ENCODE data around the gene TUBA3C. TPM values are rescaled to one million over a fixed set of nuclear protein-coding genes. Genes with fewer than 3 reads are reported as not detected.
"Not testable (repeated sequence)": the region's sequence is repeated elsewhere in the genome, so short reads cannot be mapped to it uniquely, and the experiment has no call there.

The TUBA3C gene
- not detected for total RNA-seq
- not detected for polyA plus RNA-seq
- long read RNA-seq, donor 1: 0 reads
- long read RNA-seq, donor 2: 0 reads

- 88 to 89% methylated on average over 40 of the region's 40 CpGs for WGBS, 2 donors
- H3K27ac ChIP-seq (ENCODE audit: low read depth in 1 of 2, low read length in 2 of 2): no peak within 1 kb of the TSS
- H3K9me3 ChIP-seq (ENCODE audit: control insufficient read depth, low read length): peaks cover 3% of the 10 kb centered on the region
- H3K4me1 ChIP-seq (ENCODE audit: control insufficient read depth in 1 of 2, insufficient read depth in 2 of 2, low read length in 2 of 2): no peaks in the 10 kb centered on the region
- H3K27me3 ChIP-seq (ENCODE audit: control insufficient read depth in 1 of 2, insufficient read depth in 2 of 2, low read length in 1 of 2): no peaks in the 10 kb centered on the region
- DNase-seq: peak in 1 of 2 donors; percentile 69
- no peak for ATAC-seq (ENCODE audit: low FRiP score)
- H3K36me3 ChIP-seq (ENCODE audit: control insufficient read depth in 1 of 2, insufficient read depth in 2 of 2, low read length in 1 of 2): no peaks in the 10 kb centered on the region
- H3K4me3 ChIP-seq (ENCODE audit: low read length in 2 of 2): no peak within 1 kb of the TSS
- intact Hi-C loops (cut with DNase I): no loop called here
Observed at GRCh38 chr13:19181621-19182485, at the start of gene TUBA3C. TUBA3C (minus strand) TSS chr13:19181824; CDS start chr13:19181747, 77 bp downstream.

- H3K9me3 ChIP-seq (ENCODE audit: control insufficient read depth, low read length); H3K27me3 ChIP-seq (ENCODE audit: control insufficient read depth in 1 of 2, insufficient read depth in 2 of 2, low read length in 1 of 2); H3K4me3 ChIP-seq (ENCODE audit: low read length in 2 of 2); ATAC-seq (ENCODE audit: low FRiP score); H3K36me3 ChIP-seq (ENCODE audit: control insufficient read depth in 1 of 2, insufficient read depth in 2 of 2, low read length in 1 of 2); intact Hi-C loops (cut with DNase I); H3K27ac ChIP-seq (ENCODE audit: low read depth in 1 of 2, low read length in 2 of 2); DNase-seq; H3K4me1 ChIP-seq (ENCODE audit: control insufficient read depth in 1 of 2, insufficient read depth in 2 of 2, low read length in 2 of 2): not testable (repeated sequence)
- 75 to 77% methylated on average over 3 of the region's 3 CpGs for WGBS, 2 donors
Observed at GRCh38 chr13:19207413-19207812, 25.8 kb upstream of the TUBA3C start.

- H3K27ac ChIP-seq (ENCODE audit: low read depth in 1 of 2, low read length in 2 of 2); intact Hi-C loops (cut with DNase I); DNase-seq; ATAC-seq (ENCODE audit: low FRiP score); H3K4me3 ChIP-seq (ENCODE audit: low read length in 2 of 2); H3K4me1 ChIP-seq (ENCODE audit: control insufficient read depth in 1 of 2, insufficient read depth in 2 of 2, low read length in 2 of 2); H3K9me3 ChIP-seq (ENCODE audit: control insufficient read depth, low read length); H3K36me3 ChIP-seq (ENCODE audit: control insufficient read depth in 1 of 2, insufficient read depth in 2 of 2, low read length in 1 of 2); H3K27me3 ChIP-seq (ENCODE audit: control insufficient read depth in 1 of 2, insufficient read depth in 2 of 2, low read length in 1 of 2): not testable (repeated sequence)
- WGBS, 2 donors: 78 to 79% methylated on average over 3 of the region's 3 CpGs
Observed at GRCh38 chr13:19192622-19193021, 11.0 kb upstream of the TUBA3C start.

GRCh38 chr13:19189911-19190310, 8.3 kb upstream of the TUBA3C start:
- H3K9me3 ChIP-seq (ENCODE audit: control insufficient read depth, low read length); H3K36me3 ChIP-seq (ENCODE audit: control insufficient read depth in 1 of 2, insufficient read depth in 2 of 2, low read length in 1 of 2); intact Hi-C loops (cut with DNase I); H3K27me3 ChIP-seq (ENCODE audit: control insufficient read depth in 1 of 2, insufficient read depth in 2 of 2, low read length in 1 of 2); ATAC-seq (ENCODE audit: low FRiP score); H3K4me1 ChIP-seq (ENCODE audit: control insufficient read depth in 1 of 2, insufficient read depth in 2 of 2, low read length in 2 of 2); DNase-seq; H3K27ac ChIP-seq (ENCODE audit: low read depth in 1 of 2, low read length in 2 of 2); H3K4me3 ChIP-seq (ENCODE audit: low read length in 2 of 2): not testable (repeated sequence)
- 82 to 87% methylated on average over 3 of the region's 3 CpGs for WGBS, 2 donors

- H3K36me3 ChIP-seq (ENCODE audit: control insufficient read depth in 1 of 2, insufficient read depth in 2 of 2, low read length in 1 of 2); H3K9me3 ChIP-seq (ENCODE audit: control insufficient read depth, low read length); H3K4me3 ChIP-seq (ENCODE audit: low read length in 2 of 2); H3K27me3 ChIP-seq (ENCODE audit: control insufficient read depth in 1 of 2, insufficient read depth in 2 of 2, low read length in 1 of 2); H3K27ac ChIP-seq (ENCODE audit: low read depth in 1 of 2, low read length in 2 of 2); H3K4me1 ChIP-seq (ENCODE audit: control insufficient read depth in 1 of 2, insufficient read depth in 2 of 2, low read length in 2 of 2); intact Hi-C loops (cut with DNase I); ATAC-seq (ENCODE audit: low FRiP score): not testable (repeated sequence)
- DNase-seq: peak in 1 of 2 donors; percentile 22
- WGBS, 2 donors: 55 to 65% methylated on average over 3 to 4 of the region's 5 CpGs
Observed at GRCh38 chr13:19189368-19189767, 7.7 kb upstream of the TUBA3C start.

- peak in 1 of 2 donors; percentile 41 for DNase-seq
- H3K27me3 ChIP-seq (ENCODE audit: control insufficient read depth in 1 of 2, insufficient read depth in 2 of 2, low read length in 1 of 2): no peaks in the 10 kb centered on the region
- no peak overlapping the region for H3K27ac ChIP-seq (ENCODE audit: low read depth in 1 of 2, low read length in 2 of 2)
- no peaks in the 10 kb centered on the region for H3K36me3 ChIP-seq (ENCODE audit: control insufficient read depth in 1 of 2, insufficient read depth in 2 of 2, low read length in 1 of 2)
- no peaks in the 10 kb centered on the region for H3K4me1 ChIP-seq (ENCODE audit: control insufficient read depth in 1 of 2, insufficient read depth in 2 of 2, low read length in 2 of 2)
- WGBS, 2 donors: 65 to 68% methylated on average over 5 of the region's 5 CpGs
- H3K9me3 ChIP-seq (ENCODE audit: control insufficient read depth, low read length): no peaks in the 10 kb centered on the region
- H3K4me3 ChIP-seq (ENCODE audit: low read length in 2 of 2): no peak overlapping the region
- intact Hi-C loops (cut with DNase I): no loop called here
- ATAC-seq (ENCODE audit: low FRiP score): no peak
Observed at GRCh38 chr13:19185865-19186645, 4.4 kb upstream of the TUBA3C start.

- Histone ChIP-seq H3K36me3 (ENCODE audit: control insufficient read depth in 1 of 2, insufficient read depth in 2 of 2, low read length in 1 of 2) (no peaks in the 10 kb centered on the region), H3K4me1 (ENCODE audit: control insufficient read depth in 1 of 2, insufficient read depth in 2 of 2, low read length in 2 of 2) (no peaks in the 10 kb centered on the region), H3K27me3 (ENCODE audit: control insufficient read depth in 1 of 2, insufficient read depth in 2 of 2, low read length in 1 of 2) (no peaks in the 10 kb centered on the region), H3K4me3 (ENCODE audit: low read length in 2 of 2) (no peak overlapping the region), H3K9me3 (ENCODE audit: control insufficient read depth, low read length) (no peaks in the 10 kb centered on the region), H3K27ac (ENCODE audit: low read depth in 1 of 2, low read length in 2 of 2) (no peak overlapping the region)
- intact Hi-C loops (cut with DNase I): no loop called here
- no peak for ATAC-seq (ENCODE audit: low FRiP score)
- WGBS, 2 donors: 81 to 85% methylated on average over 8 of the region's 8 CpGs
- peak in 1 of 2 donors; percentile 62 for DNase-seq
Observed at GRCh38 chr13:19185086-19185864, 3.7 kb upstream of the TUBA3C start.

- no peak for DNase-seq
- Histone ChIP-seq H3K27ac (ENCODE audit: low read depth in 1 of 2, low read length in 2 of 2) (no peak overlapping the region), H3K4me1 (ENCODE audit: control insufficient read depth in 1 of 2, insufficient read depth in 2 of 2, low read length in 2 of 2) (no peaks in the 10 kb centered on the region), H3K9me3 (ENCODE audit: control insufficient read depth, low read length) (no peaks in the 10 kb centered on the region), H3K27me3 (ENCODE audit: control insufficient read depth in 1 of 2, insufficient read depth in 2 of 2, low read length in 1 of 2) (no peaks in the 10 kb centered on the region), H3K4me3 (ENCODE audit: low read length in 2 of 2) (no peak overlapping the region), H3K36me3 (ENCODE audit: control insufficient read depth in 1 of 2, insufficient read depth in 2 of 2, low read length in 1 of 2) (no peaks in the 10 kb centered on the region)
- no peak for ATAC-seq (ENCODE audit: low FRiP score)
- 89% methylated on average over 5 of the region's 5 CpGs for WGBS, 2 donors
- intact Hi-C loops (cut with DNase I): no loop called here
Observed at GRCh38 chr13:19184176-19184575, 2.6 kb upstream of the TUBA3C start.

All from aorta (tissue), 5 donors.